ENCODE results near the gene ITPR1.

Gene ITPR1

GRCh38 chr3:4799266-4800256 lies 306.4 kb downstream of the ITPR1 start:
- no peak for DNase-seq (ENCODE audit: extremely low read depth in 1 of 2, low read depth in 1 of 2)

- DNase-seq (ENCODE audit: extremely low read depth in 1 of 2, low read depth in 1 of 2) = no peak
These were observed 307.4 kb downstream of the ITPR1 start for GRCh38 chr3:4800595-4800994.

GRCh38 chr3:4801892-4802291 lies 308.7 kb downstream of the ITPR1 start:
- no peak for DNase-seq (ENCODE audit: extremely low read depth in 1 of 2, low read depth in 1 of 2)

- DNase-seq (ENCODE audit: extremely low read depth in 1 of 2, low read depth in 1 of 2) = no peak
These were observed 309.8 kb downstream of the ITPR1 start for GRCh38 chr3:4802903-4803302.

- DNase-seq (ENCODE audit: extremely low read depth in 1 of 2, low read depth in 1 of 2) = no peak
These were observed 311.3 kb downstream of the ITPR1 start for GRCh38 chr3:4804161-4805058.

GRCh38 chr3:4805662-4806061 lies 312.5 kb downstream of the ITPR1 start:
- no peak for DNase-seq (ENCODE audit: extremely low read depth in 1 of 2, low read depth in 1 of 2)

- no peak for DNase-seq (ENCODE audit: extremely low read depth in 1 of 2, low read depth in 1 of 2)
These were observed 313.5 kb downstream of the ITPR1 start for GRCh38 chr3:4806535-4807108.

GRCh38 chr3:4807381-4808280 lies 314.5 kb downstream of the ITPR1 start:
- DNase-seq (ENCODE audit: extremely low read depth in 1 of 2, low read depth in 1 of 2) = no peak

- no peak for DNase-seq (ENCODE audit: extremely low read depth in 1 of 2, low read depth in 1 of 2)
These were observed 315.5 kb downstream of the ITPR1 start for GRCh38 chr3:4808637-4809036.

GRCh38 chr3:4809922-4810321 lies 316.8 kb downstream of the ITPR1 start:
- DNase-seq (ENCODE audit: extremely low read depth in 1 of 2, low read depth in 1 of 2) = no peak

- no peak for DNase-seq (ENCODE audit: extremely low read depth in 1 of 2, low read depth in 1 of 2)
These were observed 319.4 kb downstream of the ITPR1 start for GRCh38 chr3:4812591-4812990.

GRCh38 chr3:4813909-4814304 lies 320.8 kb downstream of the ITPR1 start:
- DNase-seq (ENCODE audit: extremely low read depth in 1 of 2, low read depth in 1 of 2) = no peak

- DNase-seq (ENCODE audit: extremely low read depth in 1 of 2, low read depth in 1 of 2) = no peak
These were observed 321.3 kb downstream of the ITPR1 start for GRCh38 chr3:4814305-4814903.

GRCh38 chr3:4814904-4815574 lies 321.9 kb downstream of the ITPR1 start:
- no peak for DNase-seq (ENCODE audit: extremely low read depth in 1 of 2, low read depth in 1 of 2)

GRCh38 chr3:4816306-4816705 lies 323.2 kb downstream of the ITPR1 start:
- no peak for DNase-seq (ENCODE audit: extremely low read depth in 1 of 2, low read depth in 1 of 2)

- no peak for DNase-seq (ENCODE audit: extremely low read depth in 1 of 2, low read depth in 1 of 2)
These were observed 323.6 kb downstream of the ITPR1 start for GRCh38 chr3:4816718-4817117.

GRCh38 chr3:4817128-4817527 lies 324.0 kb downstream of the ITPR1 start:
- DNase-seq (ENCODE audit: extremely low read depth in 1 of 2, low read depth in 1 of 2) = no peak

GRCh38 chr3:4818164-4818563 lies 325.0 kb downstream of the ITPR1 start:
- DNase-seq (ENCODE audit: extremely low read depth in 1 of 2, low read depth in 1 of 2) = no peak

- DNase-seq (ENCODE audit: extremely low read depth in 1 of 2, low read depth in 1 of 2) = no peak
These were observed 326.0 kb downstream of the ITPR1 start for GRCh38 chr3:4818986-4819693.

Measured in activated CD8-positive, alpha-beta memory T cell treated with anti-CD3 and anti-CD28 coated beads for 1 hour (primary cell).